Embryonic facial prominence (tissue), 1 donor: Measurements from ENCODE around the gene BEX2.
"Not testable (repeated sequence)": the region's sequence is repeated elsewhere in the genome, so short reads cannot be mapped to it uniquely, and the experiment has no call there.

Experiments
- DNase-seq: peaks from one replicate; pipeline ENCODE4 v3.0.0-alpha.2; 2016; ENCODE audit errors: extremely low spot score

The BEX2 gene

GRCh38 chrX:103310555-103311398, at the start of gene BEX2:
Gene BEX2, minus strand, starts transcription at chrX:103310990. Its CDS starts 1,014 bp downstream, at chrX:103309976.
- peak; percentile 38 for DNase-seq

GRCh38 chrX:103360092-103360491, 49.3 kb upstream of the BEX2 start:
- no peak for DNase-seq

- DNase-seq, result not testable (repeated sequence)
Observed at GRCh38 chrX:103359605-103360004, 48.8 kb upstream of the BEX2 start.

- no peak for DNase-seq
Observed at GRCh38 chrX:103357871-103358270, 47.1 kb upstream of the BEX2 start.

GRCh38 chrX:103356858-103357257, 46.1 kb upstream of the BEX2 start:
- DNase-seq, result no peak

- peak; percentile 88 for DNase-seq
Observed at GRCh38 chrX:103356130-103356798, 45.5 kb upstream of the BEX2 start, which contains the start of gene TCEAL9. Gene TCEAL9, plus strand, starts transcription at chrX:103356506. Its CDS starts 1,179 bp downstream, at chrX:103357685.

- no peak for DNase-seq
Observed at GRCh38 chrX:103347682-103348397, 37.0 kb upstream of the BEX2 start.

GRCh38 chrX:103344606-103345005, 33.8 kb upstream of the BEX2 start:
- DNase-seq, result no peak

GRCh38 chrX:103343105-103343504, 32.3 kb upstream of the BEX2 start:
- DNase-seq, result no peak

GRCh38 chrX:103338663-103339062, 27.9 kb upstream of the BEX2 start:
- no peak for DNase-seq

- peak; percentile 7 for DNase-seq
Observed at GRCh38 chrX:103330681-103331288, 20.0 kb upstream of the BEX2 start.

- peak; percentile 76 for DNase-seq
Observed at GRCh38 chrX:103329991-103330390, 19.2 kb upstream of the BEX2 start, which contains the start of gene TCEAL7. Gene TCEAL7, plus strand, starts transcription at chrX:103330239. Its CDS starts 1,165 bp downstream, at chrX:103331404.

- no peak for DNase-seq
Observed at GRCh38 chrX:103311399-103311780, 600 bp upstream of the BEX2 start.

GRCh38 chrX:103309860-103310554, 783 bp downstream of the BEX2 start:
- DNase-seq, result no peak

GRCh38 chrX:103305666-103306065, 5.1 kb downstream of the BEX2 start:
- not testable (repeated sequence) for DNase-seq

GRCh38 chrX:103304705-103305104, 6.1 kb downstream of the BEX2 start:
- no peak for DNase-seq

- no peak for DNase-seq
Observed at GRCh38 chrX:103293118-103293517, 17.7 kb downstream of the BEX2 start.

GRCh38 chrX:103279624-103280023, 31.2 kb downstream of the BEX2 start:
- no peak for DNase-seq

- peak; percentile 16 for DNase-seq
Observed at GRCh38 chrX:103276581-103277002, 34.2 kb downstream of the BEX2 start, which contains the start of gene TCEAL5. Gene TCEAL5, minus strand, starts transcription at chrX:103276750. Its CDS starts 2,187 bp downstream, at chrX:103274563.

- no peak for DNase-seq
Observed at GRCh38 chrX:103275947-103276567, 34.7 kb downstream of the BEX2 start.
